NCI-H2196 treated with DMSO at 0.1 percent for 48 hours (cell line): ENCODE data around the gene SOX12.
"Not testable (repeated sequence)": the region's sequence is repeated elsewhere in the genome, so short reads cannot be mapped to it uniquely, and the experiment has no call there.

Source experiments
- DNase-seq: peaks from one replicate; lab custom pipeline; 2025; ENCODE audit not compliant: unreplicated experiment; lab: John Stamatoyannopoulos, UW

SOX12 gene

GRCh38 chr20:362271-363254 lies 37.2 kb downstream of the SOX12 start:
- DNase-seq = peak; percentile 93

- no peak for DNase-seq
These were observed 38.1 kb downstream of the SOX12 start for GRCh38 chr20:363319-364078.

- no peak for DNase-seq
These were observed 39.8 kb downstream of the SOX12 start for GRCh38 chr20:364905-365794.

- DNase-seq = no peak
These were observed 40.8 kb downstream of the SOX12 start for GRCh38 chr20:366041-366718.

GRCh38 chr20:366719-367485 lies 41.5 kb downstream of the SOX12 start:
- no peak for DNase-seq

- no peak for DNase-seq
These were observed 42.1 kb downstream of the SOX12 start for GRCh38 chr20:367486-367887.

- DNase-seq = no peak
These were observed 43.6 kb downstream of the SOX12 start for GRCh38 chr20:368915-369314.

GRCh38 chr20:370151-370600 lies 44.8 kb downstream of the SOX12 start:
- no peak for DNase-seq

- DNase-seq = no peak
These were observed 45.8 kb downstream of the SOX12 start for GRCh38 chr20:370977-371754.

- peak; percentile 56 for DNase-seq
These were observed 46.6 kb downstream of the SOX12 start for GRCh38 chr20:371755-372542.

GRCh38 chr20:372543-373082 lies 47.3 kb downstream of the SOX12 start:
- not testable (repeated sequence) for DNase-seq

GRCh38 chr20:373171-373890 lies 48.0 kb downstream of the SOX12 start:
- DNase-seq = no peak

- no peak for DNase-seq
These were observed 50.0 kb downstream of the SOX12 start for GRCh38 chr20:375265-375889.

- DNase-seq = no peak
These were observed 50.7 kb downstream of the SOX12 start for GRCh38 chr20:376089-376488.

GRCh38 chr20:376750-377149 lies 51.4 kb downstream of the SOX12 start:
- DNase-seq = no peak

GRCh38 chr20:377578-377977 lies 52.2 kb downstream of the SOX12 start:
- DNase-seq = not testable (repeated sequence)

GRCh38 chr20:378961-379336 lies 53.6 kb downstream of the SOX12 start:
- DNase-seq = no peak
